Measurements from ENCODE around the gene SNAPC4.

DNA sequence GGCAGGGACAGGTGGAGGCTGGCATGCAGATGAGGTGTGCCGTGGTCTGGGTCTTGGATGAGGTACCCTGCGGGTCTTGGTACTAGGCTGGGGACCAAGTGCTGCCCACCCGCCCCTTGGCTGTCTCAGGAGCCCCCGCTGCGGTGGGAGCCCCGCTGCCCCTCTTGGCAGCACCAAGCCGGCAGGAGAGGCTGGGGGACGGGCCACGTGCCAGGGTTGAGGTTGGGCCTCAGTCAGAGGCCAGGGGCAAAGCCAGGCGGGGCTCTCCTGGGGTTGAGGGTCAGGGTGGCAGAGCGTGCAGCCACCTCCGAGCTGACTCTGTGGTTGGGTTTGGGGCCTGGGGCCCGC, 28.5 kb downstream of the SNAPC4 start:
- TF ChIP-seq POLR2AphosphoS5 (IDR thresholded peaks at IDR 0.05; ENCODE audit: low read depth, low read length) = no peak
- TF ChIP-seq TAF1 (IDR thresholded peaks at IDR 0.05; ENCODE audit: borderline replicate concordance, insufficient read depth, low read length) = no peak
- TF ChIP-seq REST (IDR thresholded peaks at IDR 0.05; ENCODE audit: insufficient read depth in 1 of 2, low read depth in 2 of 2, low read length in 2 of 2) = no peak
- no peak for TF ChIP-seq SIN3A (IDR thresholded peaks at IDR 0.05; ENCODE audit: borderline replicate concordance, insufficient read depth, low read length)
